ENCODE data around the gene ARHGEF10L. TPM values are rescaled to one million over a fixed set of nuclear protein-coding genes. Genes with fewer than 3 reads are reported as not detected.
"Not testable (repeated sequence)": the region's sequence is repeated elsewhere in the genome, so short reads cannot be mapped to it uniquely, and the experiment has no call there.

The ARHGEF10L gene
- total RNA-seq (10 to 100 TPM; 26.5 to 39.6 TPM), polyA plus RNA-seq (ENCODE audit: insufficient read length in 6 of 6) (10 to 100 TPM; 16.8 to 22.2 (median 19.8) TPM)
- long read RNA-seq, donor 1, partial matches to known transcripts, result 14 of 14 reads
- long read RNA-seq, donor 1, other reads (novel, unspliced or antisense), result 0 of 14 reads
- long read RNA-seq, donor 2, partial matches to known transcripts, result 0 of 1 reads
- long read RNA-seq, donor 2, other reads (novel, unspliced or antisense), result 0 of 1 reads
- long read RNA-seq, donor 3, partial matches to known transcripts, result 10 of 10 reads
- long read RNA-seq, donor 3, other reads (novel, unspliced or antisense), result 0 of 10 reads
- long read RNA-seq, donor 4, partial matches to known transcripts, result 1 of 2 reads
- long read RNA-seq, donor 4, other reads (novel, unspliced or antisense), result 1 of 2 reads
- long read RNA-seq, donor 5, result 0 reads
- long read RNA-seq, donor 6, result 0 reads
- long read RNA-seq, donor 7, result 0 reads
- long read RNA-seq, donor 8, partial matches to known transcripts, result 0 of 2 reads
- long read RNA-seq, donor 8, other reads (novel, unspliced or antisense), result 0 of 2 reads
- long read RNA-seq, donor 9, result 0 reads
- long read RNA-seq, donor 10, partial matches to known transcripts, result 4 of 4 reads
- long read RNA-seq, donor 10, other reads (novel, unspliced or antisense), result 0 of 4 reads
- long read RNA-seq, donor 11, partial matches to known transcripts, result 6 of 8 reads
- long read RNA-seq, donor 11, other reads (novel, unspliced or antisense), result 0 of 8 reads
- long read RNA-seq, donor 12, partial matches to known transcripts, result 0 of 1 reads
- long read RNA-seq, donor 12, other reads (novel, unspliced or antisense), result 0 of 1 reads

DNA sequence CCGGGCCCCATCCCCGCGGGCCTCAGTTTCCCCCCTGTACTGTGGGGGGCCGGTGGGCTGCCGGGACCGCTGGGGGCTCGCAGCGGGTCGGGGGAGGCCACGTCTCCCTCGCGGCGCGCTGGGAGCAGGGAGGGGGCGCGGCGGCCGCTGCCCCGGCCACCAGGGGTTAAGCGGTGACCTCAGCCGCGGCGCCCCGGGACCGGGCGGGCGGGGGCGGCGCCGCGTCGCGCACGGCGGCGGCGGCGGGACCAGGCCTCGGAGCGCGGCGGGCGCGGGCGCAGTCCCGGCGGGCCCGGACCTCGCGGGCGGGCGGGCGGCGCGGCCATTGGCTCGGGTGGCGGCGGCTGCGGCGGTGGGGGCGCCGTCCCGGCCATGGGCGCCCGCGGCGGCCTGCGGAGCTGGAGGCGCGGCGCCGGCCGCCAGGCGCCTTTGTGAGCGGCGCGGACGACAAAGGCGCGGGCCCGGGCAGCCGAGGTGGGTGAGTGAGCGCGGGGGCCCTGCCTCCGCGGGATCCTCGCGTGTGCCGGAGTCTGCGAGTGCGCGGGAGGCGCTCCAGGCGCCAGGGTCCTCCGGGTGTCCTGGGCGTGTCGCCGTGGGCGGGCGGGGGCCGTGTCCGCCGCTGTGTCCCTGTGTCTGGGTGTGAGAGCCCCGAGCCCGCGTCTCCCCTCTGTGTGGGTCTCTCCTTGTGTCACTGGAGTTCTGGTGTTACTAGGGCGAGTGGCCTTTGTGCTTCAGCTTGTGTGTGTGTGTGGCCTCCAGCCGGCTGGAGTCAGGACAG is at the start of gene ARHGEF10L:
Gene ARHGEF10L, plus strand, starts transcription at position 222 of the 778 bp plus-strand sequence. CDS start 40,898 bp downstream, outside the sequence.
- DNase-seq, result peak in 1 of 4 donors; percentile 31
- ATAC-seq, result peak; percentile 43
- Histone ChIP-seq H3K9me3 (no peaks in the 10 kb centered on the region), H3K36me3 (no peaks in the 10 kb centered on the region), H3K27ac (peak within 1 kb of the TSS; percentile 61 to 80), H3K4me1 (peaks cover 5 to 24% of the 10 kb centered on the region in 2 donors), H3K27me3 (peaks cover 0 to 49% of the 10 kb centered on the region in 2 donors), H3K4me3 (peak within 1 kb of the TSS; percentile 53 to 56)
- intact Hi-C loops (cut with DNase I), result no loop called here
- TF ChIP-seq, protein P1, sequence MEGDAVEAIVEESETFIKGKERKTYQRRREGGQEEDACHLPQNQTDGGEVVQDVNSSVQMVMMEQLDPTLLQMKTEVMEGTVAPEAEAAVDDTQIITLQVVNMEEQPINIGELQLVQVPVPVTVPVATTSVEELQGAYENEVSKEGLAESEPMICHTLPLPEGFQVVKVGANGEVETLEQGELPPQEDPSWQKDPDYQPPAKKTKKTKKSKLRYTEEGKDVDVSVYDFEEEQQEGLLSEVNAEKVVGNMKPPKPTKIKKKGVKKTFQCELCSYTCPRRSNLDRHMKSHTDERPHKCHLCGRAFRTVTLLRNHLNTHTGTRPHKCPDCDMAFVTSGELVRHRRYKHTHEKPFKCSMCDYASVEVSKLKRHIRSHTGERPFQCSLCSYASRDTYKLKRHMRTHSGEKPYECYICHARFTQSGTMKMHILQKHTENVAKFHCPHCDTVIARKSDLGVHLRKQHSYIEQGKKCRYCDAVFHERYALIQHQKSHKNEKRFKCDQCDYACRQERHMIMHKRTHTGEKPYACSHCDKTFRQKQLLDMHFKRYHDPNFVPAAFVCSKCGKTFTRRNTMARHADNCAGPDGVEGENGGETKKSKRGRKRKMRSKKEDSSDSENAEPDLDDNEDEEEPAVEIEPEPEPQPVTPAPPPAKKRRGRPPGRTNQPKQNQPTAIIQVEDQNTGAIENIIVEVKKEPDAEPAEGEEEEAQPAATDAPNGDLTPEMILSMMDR (IDR thresholded peaks at IDR 0.05), result no peak

GRCh38 chr1:17489768-17490417 is 49.6 kb upstream of the ARHGEF10L start:
- H3K36me3 ChIP-seq; intact Hi-C loops (cut with DNase I); H3K4me3 ChIP-seq; DNase-seq; ATAC-seq; H3K27ac ChIP-seq; H3K9me3 ChIP-seq; H3K4me1 ChIP-seq: not testable (repeated sequence)
- H3K27me3 ChIP-seq, result peaks cover 0 to 13% of the 10 kb centered on the region in 2 donors

DNA sequence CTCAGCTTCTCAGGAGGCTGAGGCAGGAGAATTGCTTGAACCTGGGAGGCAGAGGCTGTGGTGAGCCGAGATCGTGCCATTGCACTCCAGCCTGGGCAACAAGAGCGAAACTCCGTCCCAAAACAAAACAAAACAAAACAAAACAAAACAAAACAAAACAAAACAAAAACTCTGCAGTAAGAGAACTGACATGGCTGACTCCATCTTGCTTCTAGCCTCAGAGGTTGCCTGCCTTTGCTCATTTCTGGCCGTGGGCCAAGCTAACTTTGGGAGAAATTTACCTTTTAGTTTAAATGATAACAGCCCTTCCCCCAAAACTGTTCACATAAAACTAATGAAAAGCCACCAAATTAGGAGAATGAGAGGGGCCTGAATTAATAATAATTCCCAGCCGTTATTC is 48.8 kb upstream of the ARHGEF10L start:
- intact Hi-C loops (cut with DNase I); H3K4me1 ChIP-seq; H3K27ac ChIP-seq; H3K4me3 ChIP-seq; H3K9me3 ChIP-seq; ATAC-seq; H3K27me3 ChIP-seq; H3K36me3 ChIP-seq; DNase-seq: not testable (repeated sequence)

GRCh38 chr1:17494114-17494729 is 45.3 kb upstream of the ARHGEF10L start:
- intact Hi-C loops (cut with DNase I), result no loop called here
- no peaks in the 10 kb centered on the region for H3K9me3 ChIP-seq
- H3K36me3 ChIP-seq, result no peaks in the 10 kb centered on the region
- no peak overlapping the region for H3K27ac ChIP-seq
- H3K27me3 ChIP-seq, result peaks cover 0 to 6% of the 10 kb centered on the region in 2 donors
- H3K4me3 ChIP-seq, result no peak overlapping the region
- H3K4me1 ChIP-seq, result no peaks in the 10 kb centered on the region
- TF ChIP-seq, protein P1 (IDR thresholded peaks at IDR 0.05), result peak; percentile 81 to 84
- DNase-seq (peak in 3 of 4 donors; percentile 48 to 92 (median 64)), ATAC-seq (peak; percentile 97)

GRCh38 chr1:17496419-17496818 is 43.1 kb upstream of the ARHGEF10L start:
- intact Hi-C loops (cut with DNase I), result no loop called here
- DNase-seq, result no peak
- no peak for ATAC-seq
- Histone ChIP-seq H3K36me3 (no peaks in the 10 kb centered on the region), H3K9me3 (no peaks in the 10 kb centered on the region), H3K4me3 (no peak overlapping the region), H3K4me1 (no peaks in the 10 kb centered on the region), H3K27me3 (peaks cover 0 to 6% of the 10 kb centered on the region in 2 donors), H3K27ac (no peak overlapping the region)
- TF ChIP-seq, protein P1 (IDR thresholded peaks at IDR 0.05), result no peak
